ENCODE data around the gene KRTAP29-1.

DNA sequence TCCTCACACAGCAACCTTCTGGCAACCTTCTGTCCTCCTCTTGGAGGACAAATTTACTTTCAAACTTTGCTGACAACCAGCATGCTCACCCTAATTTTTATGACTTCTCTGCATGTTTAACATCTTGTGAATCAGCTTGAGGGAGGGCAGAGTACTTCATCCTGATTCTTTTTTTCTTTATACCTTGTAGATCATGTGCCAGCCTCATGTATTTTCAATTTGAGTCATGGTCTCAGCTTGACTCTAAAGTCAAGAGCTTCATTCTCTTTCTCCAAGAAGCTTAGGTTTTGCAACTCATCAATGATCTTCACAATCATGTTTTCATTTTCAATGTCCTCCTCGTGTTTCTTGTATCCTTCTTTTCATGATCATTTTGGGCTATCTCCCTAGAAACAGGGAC is 30.8 kb downstream of the KRTAP29-1 start:
- TF ChIP-seq CTCF (IDR thresholded peaks at IDR 0.05) = no peak
- no peak for TF ChIP-seq ZFX (IDR thresholded peaks at IDR 0.05; ENCODE audit: borderline replicate concordance)
